Activated naive CD4-positive, alpha-beta T cell treated with anti-CD3 and anti-CD28 coated beads, Interleukin-2, amount 50 U/mL, for 16 hours (primary cell): Measurements from ENCODE around the gene NLRP3.
"Not testable (repeated sequence)": the region's sequence is repeated elsewhere in the genome, so short reads cannot be mapped to it uniquely, and the experiment has no call there.

ENCODE experiments used
- DNase-seq: peaks from one replicate; pipeline ENCODE4 v3.0.0-alpha.2; 2020

Gene NLRP3

GRCh38 chr1:247472035-247472434 is 56.1 kb downstream of the NLRP3 start:
- DNase-seq, result no peak

DNA sequence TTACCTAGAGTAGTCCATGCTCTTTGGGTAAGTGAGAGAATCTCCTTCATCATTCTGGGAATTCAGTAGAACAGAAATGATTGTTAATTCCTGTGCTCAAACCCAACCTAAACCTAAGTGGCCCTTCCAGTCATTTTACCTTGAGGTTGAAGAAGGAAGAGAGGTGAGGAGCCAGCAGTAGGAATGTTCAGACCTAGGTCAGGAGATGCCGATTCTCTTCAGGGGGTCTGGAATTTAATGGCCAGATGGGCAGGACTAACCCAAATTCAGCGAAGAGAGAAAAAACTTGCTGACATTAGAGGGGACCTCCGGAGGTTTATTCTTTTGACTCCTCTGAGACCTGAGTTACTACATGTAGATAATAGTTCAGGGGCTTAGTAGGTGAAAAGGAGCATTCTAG is 58.4 kb downstream of the NLRP3 start:
- no peak for DNase-seq

GRCh38 chr1:247475793-247476192 is 59.8 kb downstream of the NLRP3 start:
- DNase-seq, result no peak

GRCh38 chr1:247476328-247477058 is 60.5 kb downstream of the NLRP3 start:
- DNase-seq, result not testable (repeated sequence)

DNA sequence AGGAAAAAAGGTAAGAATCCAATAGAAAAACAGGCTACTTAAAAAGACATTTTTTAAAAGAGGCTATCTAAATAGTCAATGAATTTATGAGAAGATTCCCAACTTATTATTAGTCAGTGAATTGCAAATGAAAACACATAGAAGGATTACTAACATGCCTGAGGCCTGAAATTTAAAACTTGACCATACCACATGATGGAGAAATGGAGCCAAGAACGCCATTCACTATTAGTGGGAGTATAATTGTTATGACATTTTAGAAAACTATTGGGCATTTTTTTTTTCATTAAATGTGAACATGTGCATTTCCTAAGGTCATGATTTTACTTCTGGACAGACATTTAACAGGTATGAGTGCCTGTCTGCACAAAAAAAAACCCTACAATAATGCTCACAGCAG is 66.8 kb downstream of the NLRP3 start:
- DNase-seq, result no peak

DNA sequence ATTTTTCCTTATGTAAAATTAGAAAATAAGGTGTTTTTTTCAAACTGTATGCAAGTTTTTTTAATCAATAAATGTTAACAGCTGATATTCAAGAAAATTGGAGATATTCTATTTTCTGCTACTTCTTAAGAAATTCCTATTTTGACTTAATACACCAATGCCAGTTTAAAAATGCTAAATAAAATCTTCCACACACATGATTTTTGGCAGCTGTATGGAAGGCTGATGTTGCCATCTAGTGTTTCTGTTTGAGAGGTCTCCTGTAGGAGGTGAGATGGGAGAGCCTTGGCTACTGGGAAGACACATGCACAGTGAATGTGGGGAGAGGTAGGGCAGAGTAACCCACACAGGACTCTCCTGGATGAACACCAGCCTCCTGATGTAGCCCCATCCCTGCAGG is 71.1 kb downstream of the NLRP3 start:
- no peak for DNase-seq

GRCh38 chr1:247491328-247491727 is 75.4 kb downstream of the NLRP3 start:
- DNase-seq, result no peak

DNA sequence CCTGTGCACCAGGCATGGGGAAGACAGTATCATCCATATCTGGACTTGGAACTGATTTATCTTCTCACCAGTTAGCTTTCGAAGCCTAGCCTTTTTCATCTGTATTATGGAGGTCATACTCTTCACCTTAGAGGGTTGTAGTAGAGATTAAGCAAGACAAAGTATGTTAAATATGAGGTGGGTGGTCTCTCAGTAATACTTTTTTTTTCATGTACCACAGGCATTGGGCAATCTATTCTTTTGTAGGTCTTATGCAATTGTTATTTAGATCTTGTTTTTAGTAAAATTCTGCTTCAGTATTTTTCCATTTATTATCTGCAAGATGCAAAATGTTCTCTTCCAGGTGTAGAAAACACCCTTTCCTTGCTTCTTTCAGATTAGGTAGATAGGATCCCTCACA is 77.1 kb downstream of the NLRP3 start:
- no peak for DNase-seq

- DNase-seq, result no peak
Observed at GRCh38 chr1:247494767-247495166, 78.8 kb downstream of the NLRP3 start.

DNA sequence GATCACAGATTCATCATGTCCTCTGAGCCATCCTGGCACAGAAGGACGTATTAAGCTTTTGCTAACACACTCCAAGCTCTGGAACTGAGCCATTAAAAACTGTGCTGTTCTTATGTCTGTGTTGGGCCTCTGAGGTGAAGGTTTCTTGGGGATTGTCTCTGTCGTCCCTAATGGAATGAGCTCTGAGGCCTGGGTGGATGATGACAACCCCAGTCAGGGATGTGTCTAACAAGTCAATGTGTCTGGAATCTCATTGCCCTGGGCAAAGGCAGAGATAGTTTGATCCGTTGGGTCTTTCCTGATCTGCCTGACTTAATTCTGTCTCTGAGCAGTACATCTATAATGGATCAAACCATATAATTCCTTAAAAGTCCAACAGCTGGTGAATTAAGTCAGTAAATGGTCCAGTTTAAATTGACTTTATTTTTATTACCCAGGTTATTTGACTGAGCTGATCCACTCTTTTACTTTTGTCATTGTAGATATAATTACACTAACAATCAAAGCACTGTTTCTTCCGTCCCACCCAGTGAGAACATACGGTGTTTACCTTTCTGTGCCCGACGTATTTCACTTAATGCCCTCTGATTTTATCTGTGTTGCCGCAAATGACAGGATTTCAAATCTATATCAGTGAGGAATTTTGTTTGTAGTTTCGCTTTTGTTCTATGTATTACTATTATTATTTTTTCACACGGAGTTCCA is 80.8 kb downstream of the NLRP3 start:
- no peak for DNase-seq
